Measurements from ENCODE around the gene AATK. TPM values are rescaled to one million over a fixed set of nuclear protein-coding genes. Genes with fewer than 3 reads are reported as not detected.

The AATK gene
- total and polyA plus RNA-seq, 2 of the 13 experiments (the other 11 are each of a cell fraction or from before 2014, with no cell fraction given): 2.9 to 8.4 TPM

DNA sequence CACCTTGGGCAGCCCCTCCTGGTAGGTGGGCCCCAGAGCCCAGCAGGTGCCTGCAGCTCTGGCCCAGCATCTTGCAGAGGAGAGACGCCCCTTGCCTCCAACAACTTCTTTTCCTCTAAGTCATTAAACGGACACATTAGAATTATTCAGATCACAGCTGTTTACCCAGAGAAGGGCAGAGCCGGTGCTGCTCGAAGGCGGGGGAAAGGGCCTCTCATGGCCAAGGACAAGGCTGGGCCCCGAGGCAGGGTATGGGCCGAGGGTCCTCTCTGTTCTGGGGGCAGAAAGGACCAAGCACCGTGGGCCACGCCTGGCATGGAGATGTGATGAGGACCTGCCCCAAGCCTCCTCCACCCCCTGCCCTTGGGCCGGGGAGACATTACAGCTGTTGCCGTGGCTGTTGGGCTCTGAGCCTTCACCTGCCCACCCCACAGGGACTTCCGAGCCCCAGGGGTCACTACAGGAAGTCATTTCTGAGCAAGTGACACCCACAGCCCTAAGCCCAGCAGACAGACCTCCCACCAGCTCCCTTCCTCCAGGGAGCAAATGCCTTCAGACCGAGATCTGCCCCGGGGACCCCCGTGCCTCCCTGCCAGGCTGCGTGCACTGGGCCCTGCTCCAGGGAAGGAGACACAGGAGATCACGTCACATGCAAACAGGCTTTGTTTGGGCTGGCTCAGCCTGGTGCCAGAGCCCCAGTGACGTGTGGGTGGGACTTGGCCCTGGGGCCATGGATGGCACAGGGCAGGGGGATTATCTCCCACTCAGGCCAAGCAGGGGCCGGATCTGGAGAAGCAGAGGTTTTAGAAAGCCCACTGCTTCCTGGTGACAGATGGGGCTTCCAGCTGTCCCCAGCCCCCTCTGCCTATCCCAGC is 1.4 kb downstream of the AATK start (continued):
- TF ChIP-seq PLRG1 (conservative IDR thresholded peaks at IDR 0.05) (no peak), ZNF33B (CRISPR knock-in tag; IDR thresholded peaks at IDR 0.05) (no peak), ZKSCAN5 (CRISPR knock-in tag; IDR thresholded peaks at IDR 0.05) (no peak), STAT5B (CRISPR knock-in tag; IDR thresholded peaks at IDR 0.05) (no peak), FOXP1 (IDR thresholded peaks at IDR 0.05) (no peak), FOXP1 (CRISPR knock-in tag; IDR thresholded peaks at IDR 0.05) (no peak), CHD4 (IDR thresholded peaks at IDR 0.05; ENCODE audit: borderline replicate concordance, low read length) (no peak), ZEB1 (IDR thresholded peaks at IDR 0.05; ENCODE audit: insufficient replicate concordance, low read depth) (no peak), SAFB2 (CRISPR knock-in tag; IDR thresholded peaks at IDR 0.05; ENCODE audit: borderline replicate concordance, low read depth) (no peak), POLR2AphosphoS2 (IDR thresholded peaks at IDR 0.05; ENCODE audit: low read depth, low read length) (no peak), PPARG (CRISPR knock-in tag; conservative IDR thresholded peaks at IDR 0.05) (no peak; the same call in 1 of the 2 replicates), TEAD3 (CRISPR knock-in tag; optimal IDR thresholded peaks at IDR 0.05; ENCODE audit: borderline replicate concordance) (peak; percentile 5), BRD4 (CRISPR knock-in tag; IDR thresholded peaks at IDR 0.05) (0 out of 2 replicates have a peak, but pooled peaks have one; percentile 61), ONECUT2 (CRISPR knock-in tag; IDR thresholded peaks at IDR 0.05) (no peak), RAD21 (CRISPR knock-in tag; IDR thresholded peaks at IDR 0.05) (no peak), MLX (CRISPR knock-in tag; IDR thresholded peaks at IDR 0.05) (no peak), NR2F2 (IDR thresholded peaks at IDR 0.05; ENCODE audit: borderline replicate concordance, low read depth) (no peak), ZMYM3 (CRISPR knock-in tag; IDR thresholded peaks at IDR 0.05) (no peak), ZBTB43 (CRISPR knock-in tag; conservative IDR thresholded peaks at IDR 0.05) (no peak), ZNF563 (CRISPR knock-in tag; IDR thresholded peaks at IDR 0.05) (no peak), MAZ (IDR thresholded peaks at IDR 0.05; ENCODE audit: borderline replicate concordance, low read depth, low read length) (no peak), MAZ (CRISPR knock-in tag; IDR thresholded peaks at IDR 0.05; ENCODE audit: low read depth) (peak; percentile 57; the same call in 1 of the 2 replicates), TRIM24 (CRISPR knock-in tag; IDR thresholded peaks at IDR 0.05) (no peak)
- TF ChIP-seq, protein P1, sequence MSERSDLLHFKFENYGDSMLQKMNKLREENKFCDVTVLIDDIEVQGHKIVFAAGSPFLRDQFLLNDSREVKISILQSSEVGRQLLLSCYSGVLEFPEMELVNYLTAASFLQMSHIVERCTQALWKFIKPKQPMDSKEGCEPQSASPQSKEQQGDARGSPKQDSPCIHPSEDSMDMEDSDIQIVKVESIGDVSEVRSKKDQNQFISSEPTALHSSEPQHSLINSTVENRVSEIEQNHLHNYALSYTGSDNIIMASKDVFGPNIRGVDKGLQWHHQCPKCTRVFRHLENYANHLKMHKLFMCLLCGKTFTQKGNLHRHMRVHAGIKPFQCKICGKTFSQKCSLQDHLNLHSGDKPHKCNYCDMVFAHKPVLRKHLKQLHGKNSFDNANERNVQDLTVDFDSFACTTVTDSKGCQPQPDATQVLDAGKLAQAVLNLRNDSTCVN (CRISPR knock-in tag; IDR thresholded peaks at IDR 0.05; ENCODE audit: borderline replicate concordance): peak; percentile 23; the same call in 1 of the 2 replicates
- TF ChIP-seq, protein P2, sequence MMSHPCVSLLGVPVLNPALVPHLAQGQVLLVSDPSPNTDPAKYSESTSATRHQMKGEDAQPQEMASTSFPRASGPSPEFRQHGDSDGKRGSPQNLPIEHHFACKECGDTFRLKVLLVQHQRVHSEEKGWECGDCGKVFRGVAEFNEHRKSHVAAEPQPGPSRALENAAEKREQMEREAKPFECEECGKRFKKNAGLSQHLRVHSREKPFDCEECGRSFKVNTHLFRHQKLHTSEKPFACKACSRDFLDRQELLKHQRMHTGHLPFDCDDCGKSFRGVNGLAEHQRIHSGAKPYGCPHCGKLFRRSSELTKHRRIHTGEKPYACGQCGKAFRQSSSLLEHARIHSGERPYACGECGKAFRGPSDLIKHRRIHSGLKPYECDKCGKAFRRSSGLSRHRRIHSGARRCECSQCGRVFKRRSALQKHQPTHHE (CRISPR knock-in tag; IDR thresholded peaks at IDR 0.05; ENCODE audit: borderline replicate concordance): no peak
- TF ChIP-seq, protein P3, sequence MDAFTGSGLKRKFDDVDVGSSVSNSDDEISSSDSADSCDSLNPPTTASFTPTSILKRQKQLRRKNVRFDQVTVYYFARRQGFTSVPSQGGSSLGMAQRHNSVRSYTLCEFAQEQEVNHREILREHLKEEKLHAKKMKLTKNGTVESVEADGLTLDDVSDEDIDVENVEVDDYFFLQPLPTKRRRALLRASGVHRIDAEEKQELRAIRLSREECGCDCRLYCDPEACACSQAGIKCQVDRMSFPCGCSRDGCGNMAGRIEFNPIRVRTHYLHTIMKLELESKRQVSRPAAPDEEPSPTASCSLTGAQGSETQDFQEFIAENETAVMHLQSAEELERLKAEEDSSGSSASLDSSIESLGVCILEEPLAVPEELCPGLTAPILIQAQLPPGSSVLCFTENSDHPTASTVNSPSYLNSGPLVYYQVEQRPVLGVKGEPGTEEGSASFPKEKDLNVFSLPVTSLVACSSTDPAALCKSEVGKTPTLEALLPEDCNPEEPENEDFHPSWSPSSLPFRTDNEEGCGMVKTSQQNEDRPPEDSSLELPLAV (CRISPR knock-in tag; conservative IDR thresholded peaks at IDR 0.05; ENCODE audit: low read depth): no peak

All from HepG2 (cell line).